Measurements from ENCODE around the gene GAPDHS. TPM values are rescaled to one million over a fixed set of nuclear protein-coding genes. Genes with fewer than 3 reads are reported as not detected.

GAPDHS gene
- total RNA-seq, 3 donors from 2014 or later (not counting 1 experiment from before 2014, with no cell fraction given): not detected

DNA sequence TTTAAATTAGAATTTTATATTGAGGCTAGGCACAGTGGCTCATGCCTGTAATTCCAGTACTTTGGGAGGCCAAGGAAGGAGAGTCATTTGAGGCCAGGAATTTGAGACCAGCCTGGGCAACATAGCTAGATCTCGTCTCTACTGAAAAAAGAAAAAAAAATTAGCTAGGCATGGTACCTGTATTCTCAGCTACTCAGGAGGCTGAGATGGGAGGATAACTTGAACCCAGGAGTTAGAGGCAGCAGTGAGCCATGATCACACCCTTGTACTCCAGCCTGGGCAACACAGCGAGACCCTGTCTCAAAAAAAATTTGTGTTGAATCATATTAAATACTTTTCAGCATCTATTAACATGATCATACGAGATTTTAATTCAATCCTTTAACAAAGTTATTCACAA is 57.6 kb downstream of the GAPDHS start:
- no peaks in the 10 kb centered on the region for H3K36me3 Mint-ChIP-seq
- H3K27ac Mint-ChIP-seq: no peak overlapping the region
- Histone ChIP-seq H3K9me3 (ENCODE audit: control insufficient read depth, insufficient read depth, low read length) (no peaks in the 10 kb centered on the region), H3K27me3 (ENCODE audit: control insufficient read depth, insufficient read depth, low read length) (no peaks in the 10 kb centered on the region), H3K36me3 (ENCODE audit: control insufficient read depth, insufficient read depth, low read length) (no peaks in the 10 kb centered on the region), H3K4me1 (ENCODE audit: control insufficient read depth, insufficient read depth, low read length) (no peaks in the 10 kb centered on the region), H3K27ac (ENCODE audit: low read length) (no peak overlapping the region), H3K4me3 (ENCODE audit: low read length) (no peak overlapping the region)
- DNase-seq (no peak), ATAC-seq (no peak)
- no peaks in the 10 kb centered on the region for H3K4me1 Mint-ChIP-seq
- TF ChIP-seq, protein P1, sequence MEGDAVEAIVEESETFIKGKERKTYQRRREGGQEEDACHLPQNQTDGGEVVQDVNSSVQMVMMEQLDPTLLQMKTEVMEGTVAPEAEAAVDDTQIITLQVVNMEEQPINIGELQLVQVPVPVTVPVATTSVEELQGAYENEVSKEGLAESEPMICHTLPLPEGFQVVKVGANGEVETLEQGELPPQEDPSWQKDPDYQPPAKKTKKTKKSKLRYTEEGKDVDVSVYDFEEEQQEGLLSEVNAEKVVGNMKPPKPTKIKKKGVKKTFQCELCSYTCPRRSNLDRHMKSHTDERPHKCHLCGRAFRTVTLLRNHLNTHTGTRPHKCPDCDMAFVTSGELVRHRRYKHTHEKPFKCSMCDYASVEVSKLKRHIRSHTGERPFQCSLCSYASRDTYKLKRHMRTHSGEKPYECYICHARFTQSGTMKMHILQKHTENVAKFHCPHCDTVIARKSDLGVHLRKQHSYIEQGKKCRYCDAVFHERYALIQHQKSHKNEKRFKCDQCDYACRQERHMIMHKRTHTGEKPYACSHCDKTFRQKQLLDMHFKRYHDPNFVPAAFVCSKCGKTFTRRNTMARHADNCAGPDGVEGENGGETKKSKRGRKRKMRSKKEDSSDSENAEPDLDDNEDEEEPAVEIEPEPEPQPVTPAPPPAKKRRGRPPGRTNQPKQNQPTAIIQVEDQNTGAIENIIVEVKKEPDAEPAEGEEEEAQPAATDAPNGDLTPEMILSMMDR (IDR thresholded peaks at IDR 0.05): no peak
- H3K9me3 Mint-ChIP-seq: no peaks in the 10 kb centered on the region
- WGBS (ENCODE audit: insufficient coverage): 89% methylated on average over 3 of the region's 3 CpGs
- intact Hi-C loops (cut with micrococcal nuclease): loop anchor here (10.0 kb wide), 1 partner anchor 236 kb away; the partner anchor contains the start of gene FFAR3
- no peak overlapping the region for H3K4me3 Mint-ChIP-seq
- H3K27me3 Mint-ChIP-seq (ENCODE audit: low read depth in 2 of 2): peaks cover 9 to 11% of the 10 kb centered on the region in 2 donors

DNA sequence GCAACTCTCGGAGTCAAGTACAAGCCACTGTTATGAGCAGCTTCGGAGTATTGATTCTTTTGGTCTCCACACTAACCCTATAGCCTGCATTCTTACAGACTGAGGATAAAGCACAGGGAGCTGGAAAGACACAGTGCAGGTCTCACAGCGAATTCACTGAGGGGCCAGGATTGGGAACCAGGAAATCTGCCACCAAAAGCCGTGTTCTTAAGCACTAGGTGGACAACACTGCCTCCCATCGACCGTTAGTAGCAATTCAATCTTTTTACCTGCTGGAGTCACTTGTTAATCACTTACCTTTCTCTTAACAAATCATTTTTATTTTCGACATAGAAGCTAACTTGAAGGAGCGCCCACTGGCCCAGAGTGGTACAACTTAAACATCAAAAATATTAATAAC is 59.0 kb downstream of the GAPDHS start:
- peak in 2 of 3 donors; percentile 43 to 52 for ATAC-seq
- H3K36me3 ChIP-seq (ENCODE audit: control insufficient read depth, insufficient read depth, low read length): no peaks in the 10 kb centered on the region
- whole genome bisulfite sequencing (ENCODE audit: insufficient coverage): 27% methylated on average over 8 of the region's 8 CpGs

More for the DNA sequence above, 59.0 kb downstream of the GAPDHS start:
- intact Hi-C loops (cut with micrococcal nuclease): loop anchor here (1.0 to 10.0 kb wide), 2 partner anchors 82 to 237 kb away; partner anchors contain the start of gene FFAR3
- Mint-ChIP-seq H3K9me3 (no peaks in the 10 kb centered on the region), H3K27ac (no peak overlapping the region), H3K4me1 (peaks cover 0 to 6% of the 10 kb centered on the region in 2 donors), H3K4me3 (no peak overlapping the region), H3K36me3 (no peaks in the 10 kb centered on the region), H3K27me3 (ENCODE audit: low read depth in 2 of 2) (peaks cover 5 to 10% of the 10 kb centered on the region in 2 donors)
- H3K4me1 ChIP-seq (ENCODE audit: control insufficient read depth, insufficient read depth, low read length): no peaks in the 10 kb centered on the region
- no peaks in the 10 kb centered on the region for H3K9me3 ChIP-seq (ENCODE audit: control insufficient read depth, insufficient read depth, low read length)
- TF ChIP-seq, protein P1 (IDR thresholded peaks at IDR 0.05): peak; percentile 53
- peak in 1 of 2 donors; percentile 76 for DNase-seq
- H3K27me3 ChIP-seq (ENCODE audit: control insufficient read depth, insufficient read depth, low read length): no peaks in the 10 kb centered on the region
- no peak overlapping the region for H3K4me3 ChIP-seq (ENCODE audit: low read length)
- no peak overlapping the region for H3K27ac ChIP-seq (ENCODE audit: low read length)

Other genes with a start within 250 kb of the GAPDHS start
- gene MAG, start 241.3 kb upstream of the GAPDHS start, total RNA-seq: not detected
- 1 to 10 TPM; 4.3 to 7.0 (median 6.0) TPM for gene CD22, start 204.3 kb upstream of the GAPDHS start, total RNA-seq
- gene FFAR1, start 185.6 kb upstream of the GAPDHS start, total RNA-seq: under 1 TPM in 2 of 3 donors, not detected in 1; 0.30 to 0.47 TPM
- gene FFAR3, start 175.0 kb upstream of the GAPDHS start, total RNA-seq: 1 to 10 TPM in 1 of 3 donors, under 1 TPM in 1, not detected in 1; 0.92 to 2.7 TPM
- 1 to 10 TPM in 1 of 3 donors, under 1 TPM in 1, not detected in 1; 0.19 to 1.5 TPM for gene GPR42, start 162.4 kb upstream of the GAPDHS start, total RNA-seq
- gene FFAR2, start 85.2 kb upstream of the GAPDHS start, total RNA-seq: 1 to 10 TPM in 2 of 3 donors, under 1 TPM in 1; 0.70 to 8.6 (median 1.6) TPM
- not detected for gene KRTDAP, start 43.0 kb upstream of the GAPDHS start, total RNA-seq
- 10 to 100 TPM; 10.7 to 15.3 (median 11.3) TPM for gene DMKN, start 19.8 kb upstream of the GAPDHS start, total RNA-seq
- not detected for gene SBSN, start 5.1 kb upstream of the GAPDHS start, total RNA-seq
- gene TMEM147, start 12.2 kb downstream of the GAPDHS start, total RNA-seq: 10 to 100 TPM; 30.6 to 37.9 (median 31.2) TPM
- gene ATP4A, start 30.2 kb downstream of the GAPDHS start, total RNA-seq: not detected
- gene PMIS2, start 52.7 kb downstream of the GAPDHS start, total RNA-seq: not detected
- gene HAUS5, start 79.3 kb downstream of the GAPDHS start, total RNA-seq: 10 to 100 TPM; 17.5 to 26.4 (median 21.6) TPM
- gene RBM42, start 95.6 kb downstream of the GAPDHS start, total RNA-seq: 10 to 100 TPM; 51.6 to 61.7 (median 58.2) TPM
- 1 to 10 TPM in 1 of 3 donors, under 1 TPM in 2; 0.48 to 2.0 (median 0.87) TPM for gene ETV2, start 108.3 kb downstream of the GAPDHS start, total RNA-seq
- 100 to 1,000 TPM; 213 to 247 (median 215) TPM for gene COX6B1, start 114.9 kb downstream of the GAPDHS start, total RNA-seq
- gene UPK1A, start 133.1 kb downstream of the GAPDHS start, total RNA-seq: not detected
- gene ZBTB32, start 171.1 kb downstream of the GAPDHS start, total RNA-seq: 1 to 10 TPM in 1 of 3 donors, under 1 TPM in 2; 0.27 to 1.8 (median 0.35) TPM
- gene KMT2B, start 184.5 kb downstream of the GAPDHS start, total RNA-seq: 10 to 100 TPM; 60.8 to 70.9 (median 70.7) TPM
- 10 to 100 TPM; 57.7 to 75.6 (median 69.6) TPM for gene IGFLR1, start 209.0 kb downstream of the GAPDHS start, total RNA-seq
- 10 to 100 TPM; 63.7 to 78.2 (median 73.0) TPM for gene U2AF1L4, start 212.0 kb downstream of the GAPDHS start, total RNA-seq
- 10 to 100 TPM; 38.5 to 45.0 (median 41.0) TPM for gene PSENEN, start 212.2 kb downstream of the GAPDHS start, total RNA-seq
- gene LIN37, start 215.1 kb downstream of the GAPDHS start, total RNA-seq: 10 to 100 TPM; 16.7 to 22.1 (median 18.2) TPM
- gene HSPB6, start 223.6 kb downstream of the GAPDHS start, total RNA-seq: not detected
- gene PROSER3, start 224.7 kb downstream of the GAPDHS start, total RNA-seq: 10 to 100 TPM; 33.1 to 40.2 (median 35.9) TPM
- gene ARHGAP33, start 242.1 kb downstream of the GAPDHS start, total RNA-seq: 10 to 100 TPM; 34.4 to 39.3 (median 37.5) TPM